SK-N-SH (cell line): Measurements from ENCODE around the gene PPP3CA.

Experiments used
- NRF1 ChIP-seq: IDR thresholded peaks from 2 replicates; pipeline ENCODE4 v1.6.1; 2012; ENCODE audit warnings: low read depth, mild to moderate bottlenecking, low read length
- TF ChIP-seq, protein P1 (sequence below): fragments of 200-600 bp; sonication (generic); IDR thresholded peaks from 2 replicates; pipeline ENCODE4 v1.6.1; 2017; ENCODE audit warnings: antibody characterized with exemption, mild to moderate bottlenecking, moderate library complexity

GRCh38 chr4:101287324-101287723 is 60.0 kb downstream of the PPP3CA start:
- TF ChIP-seq, protein P1, sequence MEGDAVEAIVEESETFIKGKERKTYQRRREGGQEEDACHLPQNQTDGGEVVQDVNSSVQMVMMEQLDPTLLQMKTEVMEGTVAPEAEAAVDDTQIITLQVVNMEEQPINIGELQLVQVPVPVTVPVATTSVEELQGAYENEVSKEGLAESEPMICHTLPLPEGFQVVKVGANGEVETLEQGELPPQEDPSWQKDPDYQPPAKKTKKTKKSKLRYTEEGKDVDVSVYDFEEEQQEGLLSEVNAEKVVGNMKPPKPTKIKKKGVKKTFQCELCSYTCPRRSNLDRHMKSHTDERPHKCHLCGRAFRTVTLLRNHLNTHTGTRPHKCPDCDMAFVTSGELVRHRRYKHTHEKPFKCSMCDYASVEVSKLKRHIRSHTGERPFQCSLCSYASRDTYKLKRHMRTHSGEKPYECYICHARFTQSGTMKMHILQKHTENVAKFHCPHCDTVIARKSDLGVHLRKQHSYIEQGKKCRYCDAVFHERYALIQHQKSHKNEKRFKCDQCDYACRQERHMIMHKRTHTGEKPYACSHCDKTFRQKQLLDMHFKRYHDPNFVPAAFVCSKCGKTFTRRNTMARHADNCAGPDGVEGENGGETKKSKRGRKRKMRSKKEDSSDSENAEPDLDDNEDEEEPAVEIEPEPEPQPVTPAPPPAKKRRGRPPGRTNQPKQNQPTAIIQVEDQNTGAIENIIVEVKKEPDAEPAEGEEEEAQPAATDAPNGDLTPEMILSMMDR: no peak
- no peak for TF ChIP-seq NRF1
